ENCODE data around the gene RBMS1. TPM values are rescaled to one million over a fixed set of nuclear protein-coding genes. Genes with fewer than 3 reads are reported as not detected.
"Not testable (repeated sequence)": the region's sequence is repeated elsewhere in the genome, so short reads cannot be mapped to it uniquely, and the experiment has no call there.

The RBMS1 gene
- total RNA-seq, 1 donor from 2014 or later, result 28.4 TPM

DNA sequence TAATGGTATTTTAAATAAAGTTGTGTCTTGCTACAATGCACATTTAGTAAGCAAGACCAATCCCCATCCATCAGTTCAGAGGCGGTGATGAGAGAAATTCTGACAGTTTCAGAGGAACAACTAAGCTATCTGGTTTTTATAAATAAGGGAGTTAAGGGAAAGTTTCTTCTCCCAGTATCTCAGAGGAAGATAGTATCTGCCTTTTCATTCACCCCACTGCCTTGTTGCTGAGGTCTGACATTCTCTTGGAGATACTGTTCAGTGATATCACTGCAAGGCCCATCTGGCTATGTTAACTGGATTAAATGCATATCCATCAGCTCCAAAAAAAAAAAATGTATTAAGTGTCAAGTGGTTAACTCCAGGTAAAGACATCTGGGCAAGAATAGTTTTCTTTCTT is 47.9 kb downstream of the RBMS1 start:
- Mint-ChIP-seq H3K27ac (ENCODE audit: unreplicated experiment) (no peak overlapping the region), H3K9me3 (peaks cover 14% of the 10 kb centered on the region), H3K27me3 (ENCODE audit: low read depth) (no peaks in the 10 kb centered on the region), H3K36me3 (ENCODE audit: low read depth) (peaks cover 18% of the 10 kb centered on the region), H3K4me1 (no peaks in the 10 kb centered on the region), H3K4me3 (no peak overlapping the region)
- no peak for DNase-seq (ENCODE audit: low read depth, low spot score)
- TF ChIP-seq, protein P1, sequence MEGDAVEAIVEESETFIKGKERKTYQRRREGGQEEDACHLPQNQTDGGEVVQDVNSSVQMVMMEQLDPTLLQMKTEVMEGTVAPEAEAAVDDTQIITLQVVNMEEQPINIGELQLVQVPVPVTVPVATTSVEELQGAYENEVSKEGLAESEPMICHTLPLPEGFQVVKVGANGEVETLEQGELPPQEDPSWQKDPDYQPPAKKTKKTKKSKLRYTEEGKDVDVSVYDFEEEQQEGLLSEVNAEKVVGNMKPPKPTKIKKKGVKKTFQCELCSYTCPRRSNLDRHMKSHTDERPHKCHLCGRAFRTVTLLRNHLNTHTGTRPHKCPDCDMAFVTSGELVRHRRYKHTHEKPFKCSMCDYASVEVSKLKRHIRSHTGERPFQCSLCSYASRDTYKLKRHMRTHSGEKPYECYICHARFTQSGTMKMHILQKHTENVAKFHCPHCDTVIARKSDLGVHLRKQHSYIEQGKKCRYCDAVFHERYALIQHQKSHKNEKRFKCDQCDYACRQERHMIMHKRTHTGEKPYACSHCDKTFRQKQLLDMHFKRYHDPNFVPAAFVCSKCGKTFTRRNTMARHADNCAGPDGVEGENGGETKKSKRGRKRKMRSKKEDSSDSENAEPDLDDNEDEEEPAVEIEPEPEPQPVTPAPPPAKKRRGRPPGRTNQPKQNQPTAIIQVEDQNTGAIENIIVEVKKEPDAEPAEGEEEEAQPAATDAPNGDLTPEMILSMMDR (conservative IDR thresholded peaks at IDR 0.05), result no peak

DNA sequence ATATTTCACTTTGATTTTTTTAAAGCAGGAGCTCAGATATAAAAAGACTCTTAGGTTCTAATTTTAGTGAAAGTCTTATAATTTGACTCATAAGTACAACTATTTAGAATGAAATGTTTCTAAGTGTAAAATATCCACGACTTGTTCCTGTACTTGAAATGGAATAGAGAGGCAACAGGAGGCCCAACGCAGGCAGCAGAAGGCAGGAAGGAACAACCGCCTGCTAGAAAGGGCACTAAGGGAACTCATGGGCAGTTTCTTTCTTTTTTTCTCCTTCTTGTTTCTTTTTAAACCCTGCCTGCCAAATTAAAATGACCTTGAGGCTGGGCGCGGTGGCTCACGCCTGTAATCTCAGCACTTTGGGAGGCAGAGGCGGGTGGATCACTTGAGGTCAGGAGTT is 51.0 kb downstream of the RBMS1 start:
- no peaks in the 10 kb centered on the region for H3K27me3 Mint-ChIP-seq (ENCODE audit: low read depth)

DNA sequence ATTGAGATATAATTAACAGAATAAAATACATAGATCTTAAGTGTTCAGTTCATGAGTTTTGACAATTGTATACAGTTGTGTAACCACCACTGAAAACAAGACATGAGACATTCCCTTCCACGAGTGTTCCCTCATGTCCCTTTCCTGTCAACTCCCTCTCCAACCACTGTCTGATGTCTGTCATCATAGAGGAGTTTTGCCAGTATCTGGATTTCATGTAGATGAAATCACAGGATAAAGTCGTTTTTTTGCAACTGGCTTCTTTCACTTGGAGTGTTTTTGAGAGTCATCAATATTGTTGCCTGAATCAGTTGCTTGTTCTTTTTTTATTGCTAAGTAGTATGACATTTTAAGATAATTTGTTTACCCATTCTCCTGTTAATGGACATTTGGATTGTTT is 52.7 kb downstream of the RBMS1 start:
- H3K36me3 Mint-ChIP-seq (ENCODE audit: low read depth), result peaks cover 22% of the 10 kb centered on the region
- H3K4me1 Mint-ChIP-seq, result peaks cover 15% of the 10 kb centered on the region
- no peak for DNase-seq (ENCODE audit: low read depth, low spot score)
- no peaks in the 10 kb centered on the region for H3K27me3 Mint-ChIP-seq (ENCODE audit: low read depth)
- no peak overlapping the region for H3K4me3 Mint-ChIP-seq
- H3K9me3 Mint-ChIP-seq, result peaks cover 11% of the 10 kb centered on the region
- H3K27ac Mint-ChIP-seq (ENCODE audit: unreplicated experiment), result no peak overlapping the region
- TF ChIP-seq, protein P1 (conservative IDR thresholded peaks at IDR 0.05), result no peak

More for the DNA sequence above, 51.0 kb downstream of the RBMS1 start:
- no peak overlapping the region for H3K4me3 Mint-ChIP-seq
- H3K36me3 Mint-ChIP-seq (ENCODE audit: low read depth), result peaks cover 25% of the 10 kb centered on the region
- peaks cover 14% of the 10 kb centered on the region for H3K4me1 Mint-ChIP-seq
- H3K27ac Mint-ChIP-seq (ENCODE audit: unreplicated experiment), result no peak overlapping the region
- TF ChIP-seq, protein P1 (conservative IDR thresholded peaks at IDR 0.05), result no peak
- peaks cover 16% of the 10 kb centered on the region for H3K9me3 Mint-ChIP-seq
- no peak for DNase-seq (ENCODE audit: low read depth, low spot score)

DNA sequence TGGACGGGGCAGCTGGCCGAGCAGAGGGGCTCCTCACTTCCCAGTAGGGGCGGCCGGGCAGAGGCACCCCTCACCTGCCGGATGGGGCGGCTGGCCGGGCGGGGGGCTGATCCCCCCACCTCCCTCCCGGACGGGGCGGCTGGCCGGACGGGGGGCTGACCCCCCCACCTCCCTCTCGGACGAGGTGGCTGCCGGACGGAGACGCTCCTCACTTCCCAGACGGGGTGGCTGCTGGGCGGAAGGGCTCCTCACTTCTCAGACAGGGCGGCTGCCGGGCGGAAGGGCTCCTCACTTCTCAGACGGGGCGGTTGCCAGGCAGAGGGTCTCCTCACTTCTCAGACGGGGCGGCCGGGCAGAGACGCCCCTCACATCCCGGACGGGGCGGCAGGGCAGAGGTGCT is 54.6 kb downstream of the RBMS1 start:
- H3K27ac Mint-ChIP-seq (ENCODE audit: unreplicated experiment); H3K4me3 Mint-ChIP-seq; H3K27me3 Mint-ChIP-seq (ENCODE audit: low read depth); DNase-seq (ENCODE audit: low read depth, low spot score): not testable (repeated sequence)
- H3K36me3 Mint-ChIP-seq (ENCODE audit: low read depth), result peaks cover 22% of the 10 kb centered on the region
- peaks cover 15% of the 10 kb centered on the region for H3K4me1 Mint-ChIP-seq
- peaks cover 11% of the 10 kb centered on the region for H3K9me3 Mint-ChIP-seq

DNA sequence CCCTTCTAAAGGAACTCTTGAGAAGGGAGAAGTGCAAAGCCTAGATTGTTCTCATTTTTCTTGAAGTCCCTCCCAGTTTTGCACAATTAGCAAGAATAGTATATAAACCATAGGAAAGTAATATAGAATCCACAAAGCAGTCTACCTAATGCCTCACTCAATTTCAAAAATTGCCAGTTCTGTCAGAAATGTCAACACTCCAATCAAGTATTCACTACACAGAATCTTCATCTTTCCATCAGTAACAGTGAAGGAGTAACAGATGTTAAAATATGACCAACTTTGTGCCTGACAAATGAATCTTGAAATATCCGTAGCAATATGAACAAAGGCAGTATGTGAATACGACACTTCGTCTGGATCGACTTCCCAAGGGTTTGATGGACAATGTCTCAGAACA is 56.3 kb downstream of the RBMS1 start:
- Mint-ChIP-seq H3K36me3 (ENCODE audit: low read depth) (peaks cover 15% of the 10 kb centered on the region), H3K9me3 (peaks cover 8% of the 10 kb centered on the region), H3K4me3 (no peak overlapping the region), H3K4me1 (peaks cover 15% of the 10 kb centered on the region), H3K27ac (ENCODE audit: unreplicated experiment) (no peak overlapping the region), H3K27me3 (ENCODE audit: low read depth) (no peaks in the 10 kb centered on the region)
- TF ChIP-seq, protein P1 (conservative IDR thresholded peaks at IDR 0.05), result no peak
- DNase-seq (ENCODE audit: low read depth, low spot score), result no peak

DNA sequence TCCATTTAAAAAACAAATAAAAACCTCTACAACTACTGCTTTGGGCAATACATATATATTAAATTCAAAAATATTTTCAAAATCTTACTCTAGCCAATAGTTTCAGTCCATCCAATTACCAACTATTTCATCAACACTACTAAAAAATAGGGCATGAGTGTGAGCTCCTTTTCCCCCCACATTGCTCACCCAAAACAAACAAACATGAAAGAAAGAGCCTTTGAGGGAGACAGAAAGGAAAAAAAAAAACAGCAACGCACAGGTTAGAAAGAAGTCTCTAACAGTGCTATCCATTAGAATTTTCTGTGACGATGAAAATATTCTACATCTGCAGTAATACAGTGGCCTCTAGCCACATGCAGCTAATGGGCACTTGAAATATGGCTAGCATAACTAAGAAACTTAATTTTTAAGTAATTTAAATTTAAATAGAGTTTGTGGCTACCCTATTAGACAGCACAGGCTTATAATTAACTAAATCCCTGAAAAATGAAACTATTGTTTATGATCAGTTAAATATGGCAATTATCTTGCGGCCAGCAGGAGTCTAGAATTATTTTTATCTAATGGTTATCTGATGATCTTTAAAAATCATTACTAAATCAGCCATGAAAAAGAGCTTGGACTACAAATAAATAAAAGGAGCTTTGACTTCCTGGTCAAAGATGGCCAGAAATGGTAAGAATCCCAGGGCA is 59.2 kb downstream of the RBMS1 start:
- no peaks in the 10 kb centered on the region for H3K27me3 Mint-ChIP-seq (ENCODE audit: low read depth)
- peaks cover 9% of the 10 kb centered on the region for H3K9me3 Mint-ChIP-seq
- no peak overlapping the region for H3K27ac Mint-ChIP-seq (ENCODE audit: unreplicated experiment)

More for the DNA sequence above, 59.2 kb downstream of the RBMS1 start:
- DNase-seq (ENCODE audit: low read depth, low spot score), result no peak
- Mint-ChIP-seq H3K4me3 (no peak overlapping the region), H3K4me1 (peaks cover 10% of the 10 kb centered on the region), H3K36me3 (ENCODE audit: low read depth) (peaks cover 19% of the 10 kb centered on the region)
- TF ChIP-seq, protein P1 (conservative IDR thresholded peaks at IDR 0.05), result no peak
